ENCODE data around the gene DDIT4. TPM values are rescaled to one million over a fixed set of nuclear protein-coding genes. Genes with fewer than 3 reads are reported as not detected.

Gene DDIT4
- total and polyA plus RNA-seq, 4 donors, result 55.9 to 126 (median 100) TPM

GRCh38 chr10:72234560-72235095, 39.1 kb upstream of the DDIT4 start:
- Histone ChIP-seq H3K27me3 (ENCODE audit: control insufficient read depth in 1 of 2, insufficient read depth in 2 of 2, low read length in 1 of 2) (no peaks in the 10 kb centered on the region), H3K4me1 (ENCODE audit: control insufficient read depth in 1 of 2, insufficient read depth in 2 of 2, low read length in 2 of 2) (peaks cover 0 to 4% of the 10 kb centered on the region in 2 donors), H3K36me3 (ENCODE audit: control insufficient read depth in 1 of 2, insufficient read depth in 2 of 2, low read length in 1 of 2) (peaks cover 4 to 5% of the 10 kb centered on the region in 2 donors), H3K9me3 (ENCODE audit: control insufficient read depth, low read length) (no peaks in the 10 kb centered on the region), H3K27ac (ENCODE audit: low read depth in 1 of 2, low read length in 2 of 2) (no peak overlapping the region), H3K4me3 (ENCODE audit: low read length in 2 of 2) (no peak overlapping the region)
- DNase-seq, result no peak
- no peak for ATAC-seq (ENCODE audit: low FRiP score)
- intact Hi-C loops (cut with DNase I), result no loop called here
- WGBS, 2 donors, result 90% methylated on average over 6 of the region's 6 CpGs

- DNase-seq (no peak), ATAC-seq (ENCODE audit: low FRiP score) (no peak)
- intact Hi-C loops (cut with DNase I), result no loop called here
- WGBS, 2 donors, result 67 to 75% methylated on average over 6 of the region's 6 CpGs
- H3K27ac ChIP-seq (ENCODE audit: low read depth in 1 of 2, low read length in 2 of 2), result no peak overlapping the region
- no peak overlapping the region for H3K4me3 ChIP-seq (ENCODE audit: low read length in 2 of 2)
- H3K36me3 ChIP-seq (ENCODE audit: control insufficient read depth in 1 of 2, insufficient read depth in 2 of 2, low read length in 1 of 2), result peaks cover 3 to 4% of the 10 kb centered on the region in 2 donors
- H3K27me3 ChIP-seq (ENCODE audit: control insufficient read depth in 1 of 2, insufficient read depth in 2 of 2, low read length in 1 of 2), result no peaks in the 10 kb centered on the region
- H3K4me1 ChIP-seq (ENCODE audit: control insufficient read depth in 1 of 2, insufficient read depth in 2 of 2, low read length in 2 of 2), result no peaks in the 10 kb centered on the region
- H3K9me3 ChIP-seq (ENCODE audit: control insufficient read depth, low read length), result no peaks in the 10 kb centered on the region
These were observed 38.0 kb upstream of the DDIT4 start for GRCh38 chr10:72235544-72236279.

- no peak for ATAC-seq (ENCODE audit: low FRiP score)
- Histone ChIP-seq H3K4me1 (ENCODE audit: control insufficient read depth in 1 of 2, insufficient read depth in 2 of 2, low read length in 2 of 2) (peaks cover 0 to 5% of the 10 kb centered on the region in 2 donors), H3K4me3 (ENCODE audit: low read length in 2 of 2) (no peak overlapping the region), H3K36me3 (ENCODE audit: control insufficient read depth in 1 of 2, insufficient read depth in 2 of 2, low read length in 1 of 2) (no peaks in the 10 kb centered on the region), H3K9me3 (ENCODE audit: control insufficient read depth, low read length) (no peaks in the 10 kb centered on the region), H3K27me3 (ENCODE audit: control insufficient read depth in 1 of 2, insufficient read depth in 2 of 2, low read length in 1 of 2) (no peaks in the 10 kb centered on the region), H3K27ac (ENCODE audit: low read depth in 1 of 2, low read length in 2 of 2) (no peak overlapping the region)
- DNase-seq, result peak; percentile 15 to 17
- intact Hi-C loops (cut with DNase I), result no loop called here
- WGBS, 2 donors, result 90% methylated on average over 13 of the region's 13 CpGs
These were observed 35.1 kb upstream of the DDIT4 start for GRCh38 chr10:72238392-72239175.

GRCh38 chr10:72239409-72239808, 34.3 kb upstream of the DDIT4 start:
- Histone ChIP-seq H3K27me3 (ENCODE audit: control insufficient read depth in 1 of 2, insufficient read depth in 2 of 2, low read length in 1 of 2) (no peaks in the 10 kb centered on the region), H3K36me3 (ENCODE audit: control insufficient read depth in 1 of 2, insufficient read depth in 2 of 2, low read length in 1 of 2) (no peaks in the 10 kb centered on the region), H3K9me3 (ENCODE audit: control insufficient read depth, low read length) (no peaks in the 10 kb centered on the region), H3K27ac (ENCODE audit: low read depth in 1 of 2, low read length in 2 of 2) (no peak overlapping the region), H3K4me1 (ENCODE audit: control insufficient read depth in 1 of 2, insufficient read depth in 2 of 2, low read length in 2 of 2) (peaks cover under 1 to 5% of the 10 kb centered on the region in 2 donors), H3K4me3 (ENCODE audit: low read length in 2 of 2) (no peak overlapping the region)
- ATAC-seq (ENCODE audit: low FRiP score) (no peak), DNase-seq (no peak)
- WGBS, 2 donors, result 55 to 97% methylated on average over 1 of the region's 1 CpG
- intact Hi-C loops (cut with DNase I), result no loop called here

GRCh38 chr10:72240371-72240770, 33.4 kb upstream of the DDIT4 start:
- intact Hi-C loops (cut with DNase I), result no loop called here

GRCh38 chr10:72241691-72242252, 32.0 kb upstream of the DDIT4 start:
- peaks cover 5 to 10% of the 10 kb centered on the region in 2 donors for H3K4me1 ChIP-seq (ENCODE audit: control insufficient read depth in 1 of 2, insufficient read depth in 2 of 2, low read length in 2 of 2)
- DNase-seq, result peak; percentile 11 to 50
- ATAC-seq (ENCODE audit: low FRiP score), result no peak

More at GRCh38 chr10:72240371-72240770, 33.4 kb upstream of the DDIT4 start:
- 84 to 92% methylated on average over 6 to 7 of the region's 7 CpGs for WGBS, 2 donors
- peaks cover 5 to 10% of the 10 kb centered on the region in 2 donors for H3K4me1 ChIP-seq (ENCODE audit: control insufficient read depth in 1 of 2, insufficient read depth in 2 of 2, low read length in 2 of 2)
- H3K4me3 ChIP-seq (ENCODE audit: low read length in 2 of 2), result no peak overlapping the region
- H3K36me3 ChIP-seq (ENCODE audit: control insufficient read depth in 1 of 2, insufficient read depth in 2 of 2, low read length in 1 of 2), result no peaks in the 10 kb centered on the region
- no peaks in the 10 kb centered on the region for H3K27me3 ChIP-seq (ENCODE audit: control insufficient read depth in 1 of 2, insufficient read depth in 2 of 2, low read length in 1 of 2)
- DNase-seq (peak in 1 of 2 donors; percentile 19), ATAC-seq (ENCODE audit: low FRiP score) (no peak)
- H3K27ac ChIP-seq (ENCODE audit: low read depth in 1 of 2, low read length in 2 of 2), result no peak overlapping the region
- no peaks in the 10 kb centered on the region for H3K9me3 ChIP-seq (ENCODE audit: control insufficient read depth, low read length)

GRCh38 chr10:72242675-72243074, 31.0 kb upstream of the DDIT4 start:
- ATAC-seq (ENCODE audit: low FRiP score) (peak; percentile 84), DNase-seq (peak; percentile 84 to 86)
- intact Hi-C loops (cut with DNase I), result no loop called here
- no peaks in the 10 kb centered on the region for H3K27me3 ChIP-seq (ENCODE audit: control insufficient read depth in 1 of 2, insufficient read depth in 2 of 2, low read length in 1 of 2)
- 28 to 46% methylated on average over 4 of the region's 4 CpGs for WGBS, 2 donors
- H3K9me3 ChIP-seq (ENCODE audit: control insufficient read depth, low read length), result no peaks in the 10 kb centered on the region
- H3K4me1 ChIP-seq (ENCODE audit: control insufficient read depth in 1 of 2, insufficient read depth in 2 of 2, low read length in 2 of 2), result peaks cover 10% of the 10 kb centered on the region in 2 donors
- H3K27ac ChIP-seq (ENCODE audit: low read depth in 1 of 2, low read length in 2 of 2), result peak overlapping the region in 1 of 2 donors; percentile 82
- no peak overlapping the region for H3K4me3 ChIP-seq (ENCODE audit: low read length in 2 of 2)
- no peaks in the 10 kb centered on the region for H3K36me3 ChIP-seq (ENCODE audit: control insufficient read depth in 1 of 2, insufficient read depth in 2 of 2, low read length in 1 of 2)

More at GRCh38 chr10:72241691-72242252, 32.0 kb upstream of the DDIT4 start:
- Histone ChIP-seq H3K27ac (ENCODE audit: low read depth in 1 of 2, low read length in 2 of 2) (peak overlapping the region in 1 of 2 donors; percentile 29), H3K27me3 (ENCODE audit: control insufficient read depth in 1 of 2, insufficient read depth in 2 of 2, low read length in 1 of 2) (no peaks in the 10 kb centered on the region), H3K36me3 (ENCODE audit: control insufficient read depth in 1 of 2, insufficient read depth in 2 of 2, low read length in 1 of 2) (no peaks in the 10 kb centered on the region), H3K9me3 (ENCODE audit: control insufficient read depth, low read length) (no peaks in the 10 kb centered on the region), H3K4me3 (ENCODE audit: low read length in 2 of 2) (no peak overlapping the region)
- intact Hi-C loops (cut with DNase I), result no loop called here
- WGBS, 2 donors, result 92 to 93% methylated on average over 8 of the region's 8 CpGs

- whole genome bisulfite sequencing, 2 donors, result 32 to 33% methylated on average over 11 of the region's 11 CpGs
- H3K9me3 ChIP-seq (ENCODE audit: control insufficient read depth, low read length), result no peaks in the 10 kb centered on the region
- DNase-seq, result peak in 1 of 2 donors; percentile 63
- H3K4me1 ChIP-seq (ENCODE audit: control insufficient read depth in 1 of 2, insufficient read depth in 2 of 2, low read length in 2 of 2), result peaks cover 10% of the 10 kb centered on the region in 2 donors
- ATAC-seq (ENCODE audit: low FRiP score), result peak; percentile 69
- H3K4me3 ChIP-seq (ENCODE audit: low read length in 2 of 2), result no peak overlapping the region
- H3K27ac ChIP-seq (ENCODE audit: low read depth in 1 of 2, low read length in 2 of 2), result peak overlapping the region; percentile 8 to 94
- H3K27me3 ChIP-seq (ENCODE audit: control insufficient read depth in 1 of 2, insufficient read depth in 2 of 2, low read length in 1 of 2), result no peaks in the 10 kb centered on the region
- H3K36me3 ChIP-seq (ENCODE audit: control insufficient read depth in 1 of 2, insufficient read depth in 2 of 2, low read length in 1 of 2), result no peaks in the 10 kb centered on the region
- intact Hi-C loops (cut with DNase I), result no loop called here
These were observed 29.8 kb upstream of the DDIT4 start for GRCh38 chr10:72243822-72244437.
